GM18526 (cell line): Measurements from ENCODE around the gene OLFML2A.

Experiments used
- POLR2A ChIP-seq: IDR thresholded peaks from 3 replicates; pipeline ENCODE4 v1.6.1; 2011; ENCODE audit not compliant: insufficient read length; ENCODE audit errors: extremely low read depth

OLFML2A gene

GRCh38 chr9:124858330-124859046 is 81.6 kb downstream of the OLFML2A start:
- TF ChIP-seq POLR2A = no peak

- TF ChIP-seq POLR2A = no peak
Observed at GRCh38 chr9:124859803-124860581, 83.1 kb downstream of the OLFML2A start.

DNA sequence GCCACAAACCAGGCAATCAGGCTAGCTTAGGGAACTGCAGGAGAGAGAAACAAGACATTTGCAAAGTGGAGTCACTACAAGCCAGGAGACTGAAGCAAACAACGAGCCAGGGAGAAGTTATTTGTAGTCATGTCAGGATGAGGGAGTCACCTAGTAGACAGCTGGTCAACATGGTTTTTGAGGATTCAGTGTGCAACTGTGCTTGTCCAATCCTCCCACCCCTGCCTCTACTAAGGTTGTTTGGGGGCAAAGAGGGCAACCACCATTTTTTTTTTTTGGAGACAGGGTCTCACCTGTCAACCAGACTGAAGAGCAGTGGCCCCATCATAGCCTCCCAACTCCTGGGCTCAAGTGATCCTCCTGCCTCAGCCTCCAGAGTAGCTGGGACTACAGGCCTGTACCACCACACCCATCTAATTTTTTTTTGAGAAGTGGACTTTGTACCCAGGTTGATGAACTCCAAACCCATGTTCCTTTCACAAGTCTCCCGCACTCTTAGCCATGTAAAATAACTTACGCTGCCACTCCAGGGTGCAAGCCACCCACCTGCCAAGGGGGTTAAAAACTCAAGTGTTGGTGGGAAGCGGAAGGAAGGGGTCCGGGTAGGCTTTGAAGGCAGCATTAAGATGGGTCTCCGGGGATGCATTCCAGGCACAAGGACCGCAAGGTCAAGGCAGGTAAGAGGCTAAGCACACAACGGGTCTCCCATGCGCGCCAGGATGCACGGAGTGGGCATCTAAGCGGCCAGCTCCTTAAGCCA is 83.8 kb downstream of the OLFML2A start:
- TF ChIP-seq POLR2A = no peak

DNA sequence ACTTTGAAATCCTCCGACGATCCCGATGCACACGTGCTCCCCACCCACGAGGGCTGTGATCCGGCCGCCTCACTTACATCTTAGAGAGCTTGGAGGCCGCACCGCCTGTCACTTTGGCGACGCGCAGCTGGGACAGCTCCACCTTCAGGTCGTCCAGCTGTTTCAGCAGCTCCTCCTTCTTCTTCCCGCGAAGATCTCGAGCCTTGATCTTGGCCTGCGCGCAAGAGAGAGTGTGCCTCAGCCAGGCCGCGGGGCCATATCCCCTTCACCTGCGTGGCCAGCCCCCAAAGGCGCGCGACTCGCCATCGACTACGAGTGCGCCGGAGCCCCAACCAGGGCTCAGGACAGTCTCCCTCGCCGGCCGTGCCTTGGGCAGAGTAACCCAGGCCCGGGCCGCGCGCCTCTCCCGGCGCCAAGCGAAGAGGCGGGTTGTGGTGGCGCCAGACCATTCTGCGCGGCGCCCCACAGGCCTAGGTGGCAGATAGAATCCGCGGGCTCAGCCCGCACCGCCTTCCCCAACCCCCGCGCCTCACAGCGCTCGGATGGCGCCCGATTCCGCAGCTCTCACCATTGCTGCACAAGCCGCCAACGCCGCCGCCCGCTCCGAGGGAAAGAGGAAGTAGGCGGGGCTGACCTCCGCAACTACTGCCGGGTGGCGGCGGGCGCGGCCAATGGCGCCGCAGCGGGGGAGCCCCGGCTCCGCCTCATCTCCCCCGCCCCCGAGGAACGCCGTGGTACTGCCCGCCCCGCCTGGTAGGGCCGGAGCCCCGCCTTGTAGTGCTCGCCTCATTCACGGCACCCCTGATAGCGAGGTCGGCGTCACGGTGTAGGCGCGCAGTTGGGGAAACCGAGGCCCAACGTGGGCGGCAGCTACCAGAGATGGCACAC is 84.7 kb downstream of the OLFML2A start, which contains the start of the genes ARPC5L and RPL35:
Gene ARPC5L (plus strand): TSS at position 789 of the 888 bp plus-strand sequence. CDS start 7,161 bp downstream, outside the sequence.
Gene RPL35 (minus strand): TSS at position 616 of the 888 bp plus-strand sequence. CDS start 45 bp downstream, at position 571.
- peak; percentile 98 for TF ChIP-seq POLR2A

DNA sequence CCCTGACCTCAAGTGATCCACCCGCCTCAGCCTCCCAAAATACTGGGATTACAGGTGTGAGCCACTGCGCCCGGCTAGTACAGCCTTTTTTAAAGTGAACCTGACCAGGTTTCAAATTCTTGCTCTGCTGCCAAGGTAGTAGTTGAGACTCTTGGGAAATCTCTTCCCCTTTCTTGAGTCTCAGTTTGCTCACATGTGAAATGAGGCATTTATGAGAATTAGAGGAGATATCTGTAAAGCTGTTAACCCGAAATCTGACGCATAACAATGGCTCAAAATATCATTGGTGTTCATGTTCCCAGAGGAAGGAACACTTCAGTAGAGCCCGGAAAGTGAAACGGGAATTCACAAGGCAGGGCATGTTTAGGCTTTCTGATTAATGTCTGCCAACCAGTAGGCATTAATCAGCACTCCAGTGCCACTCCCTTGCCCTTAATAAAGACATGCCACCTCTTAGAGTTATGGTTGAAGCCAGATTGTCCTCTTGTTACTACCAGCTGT is 86.5 kb downstream of the OLFML2A start:
- no peak for TF ChIP-seq POLR2A
